Mesendoderm (in vitro differentiated cells): ENCODE measurements around the gene WASHC2C.
"Not testable (repeated sequence)": the region's sequence is repeated elsewhere in the genome, so short reads cannot be mapped to it uniquely, and the experiment has no call there.

ENCODE experiments used
- DNase-seq: peaks from one replicate; pipeline ENCODE4 v3.0.0; 2013
- H2AK5ac ChIP-seq: 2 replicates; pipeline ENCODE4 v1.6.1; 2013; ENCODE audit warnings: low read length, inconsistent platforms
- H2BK120ac ChIP-seq: 2 replicates; pipeline ENCODE4 v1.6.1; 2013; ENCODE audit warnings: low read depth, mild to moderate bottlenecking, low read length, moderate library complexity, mixed read lengths
- H2BK15ac ChIP-seq: replicated peaks from 2 replicates; pipeline ENCODE4 v1.6.1; 2013; ENCODE audit warnings: low read depth, mild to moderate bottlenecking, moderate library complexity
- H2BK5ac ChIP-seq: 2 replicates; pipeline ENCODE4 v1.6.1; 2013; ENCODE audit warnings: low read length, inconsistent platforms
- H3K18ac ChIP-seq: 2 replicates; pipeline ENCODE4 v1.6.1; 2013; ENCODE audit warnings: mild to moderate bottlenecking, low read length, mixed read lengths
- H3K23ac ChIP-seq: one replicate; pipeline ENCODE4 v1.6.1; 2013; ENCODE audit warnings: low read length
- H3K27ac ChIP-seq: 2 replicates; pipeline ENCODE4 v1.5.1; 2013; ENCODE audit warnings: low read depth, mild to moderate bottlenecking, inconsistent platforms, low read length, moderate library complexity
- H3K27me3 ChIP-seq: 2 replicates; pipeline ENCODE4 v1.6.1; 2013; ENCODE audit warnings: low read length, control low read depth, mild to moderate bottlenecking, inconsistent platforms; ENCODE audit not compliant: insufficient read depth, poor library complexity
- H3K36me3 ChIP-seq: 2 replicates; pipeline ENCODE4 v1.6.1; 2013; ENCODE audit warnings: low read length, inconsistent platforms; ENCODE audit not compliant: control insufficient read depth, insufficient read depth
- H3K4ac ChIP-seq: one replicate; pipeline ENCODE4 v1.6.1; 2013; ENCODE audit warnings: low read depth, mild to moderate bottlenecking, low read length, moderate library complexity
- H3K4me1 ChIP-seq: 2 replicates; pipeline ENCODE4 v1.6.1; 2013; ENCODE audit warnings: low read depth, low read length, inconsistent platforms; ENCODE audit not compliant: control insufficient read depth
- H3K4me2 ChIP-seq: 2 replicates; pipeline ENCODE4 v1.6.1; 2013; ENCODE audit warnings: low read length
- H3K4me3 ChIP-seq: 2 replicates; pipeline ENCODE4 v1.5.1; 2013; ENCODE audit warnings: mild to moderate bottlenecking, low read length
- H3K56ac ChIP-seq: one replicate; pipeline ENCODE4 v1.6.1; 2013; ENCODE audit warnings: low read length
- H3K79me1 ChIP-seq: 2 replicates; pipeline ENCODE4 v1.6.1; 2013; ENCODE audit warnings: low read length, inconsistent platforms
- H3K79me2 ChIP-seq: 2 replicates; pipeline ENCODE4 v1.6.1; 2013; ENCODE audit warnings: mild to moderate bottlenecking, low read length; ENCODE audit not compliant: control insufficient read depth, insufficient read depth
- H3K9ac ChIP-seq: 2 replicates; pipeline ENCODE4 v1.6.1; 2013; ENCODE audit warnings: low read length, inconsistent platforms
- H4K5ac ChIP-seq: one replicate; pipeline ENCODE4 v1.6.1; 2013; ENCODE audit warnings: low read length
- H4K8ac ChIP-seq: one replicate; pipeline ENCODE4 v1.6.1; 2013; ENCODE audit warnings: low read depth, mild to moderate bottlenecking, control low read depth, low read length, moderate library complexity
- WGBS: extraction: QIAGEN DNeasy Blood & Tissue Kit; methylation state at CpG from one replicate; pipeline ENCODE4 v1.1.7; 2013; ENCODE audit warnings: low lambda C conversion rate, missing lambda C conversion rate; ENCODE audit not compliant: insufficient coverage; ENCODE audit errors: extremely low coverage; 5-methylcytosine and 5-hydroxymethylcytosine counted together

The WASHC2C gene

DNA sequence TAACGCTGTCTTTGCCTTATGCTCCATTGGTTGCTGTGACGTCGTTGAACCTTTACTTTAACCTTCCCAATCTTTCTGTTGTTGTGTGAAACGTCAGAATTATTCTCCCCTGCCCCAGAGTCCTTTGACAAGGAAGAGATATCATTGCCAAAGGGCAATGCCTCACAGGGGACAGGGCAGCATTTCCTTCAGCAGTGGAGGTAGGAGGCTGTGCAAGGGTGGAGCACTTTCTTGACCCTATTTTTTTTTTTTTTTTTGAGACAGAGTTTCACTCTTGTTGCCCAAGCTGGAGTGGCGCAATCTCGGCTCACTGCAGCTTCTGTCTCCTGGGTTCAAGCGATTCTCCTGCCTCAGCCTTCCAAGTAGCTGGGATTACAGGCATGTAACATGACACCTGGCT lies 14.5 kb downstream of the WASHC2C start:
- H3K18ac ChIP-seq, H3K36me3 ChIP-seq, H2BK5ac ChIP-seq, H4K5ac ChIP-seq, H4K8ac ChIP-seq, H2BK120ac ChIP-seq, H3K4me1 ChIP-seq, DNase-seq, H3K27ac ChIP-seq, H3K27me3 ChIP-seq, H2BK15ac ChIP-seq, H3K79me2 ChIP-seq, H3K23ac ChIP-seq, H3K4ac ChIP-seq, H3K9ac ChIP-seq, H3K4me3 ChIP-seq, H2AK5ac ChIP-seq, H3K56ac ChIP-seq, H3K79me1 ChIP-seq, H3K4me2 ChIP-seq: not testable (repeated sequence)
- no CpG with 5 or more reads among the region's 7 CpGs for WGBS

DNA sequence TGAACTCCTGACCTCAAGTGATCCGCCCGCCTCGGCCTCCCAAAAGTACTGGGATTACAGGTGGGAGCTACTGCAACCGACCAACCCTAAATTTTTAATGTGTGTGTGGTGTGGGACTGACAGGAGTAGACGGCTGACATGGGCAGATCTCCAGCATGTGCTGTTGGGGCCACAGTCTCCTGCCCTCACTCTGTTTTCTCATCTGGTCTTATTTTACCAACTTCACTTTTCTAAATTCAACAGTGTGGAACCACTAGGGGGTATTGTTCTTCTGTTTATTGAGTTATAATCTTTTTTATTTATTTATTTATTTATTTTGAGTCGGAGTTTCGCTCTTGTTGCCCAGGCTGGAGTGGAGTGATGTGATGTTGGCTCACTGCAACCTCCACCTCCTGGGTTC lies 14.9 kb downstream of the WASHC2C start:
- DNase-seq, H3K4me1 ChIP-seq, H3K36me3 ChIP-seq, H3K23ac ChIP-seq, H3K9ac ChIP-seq, H2BK120ac ChIP-seq, H3K79me2 ChIP-seq, H2AK5ac ChIP-seq, H3K18ac ChIP-seq, H4K5ac ChIP-seq, H3K4ac ChIP-seq, H3K4me3 ChIP-seq, H2BK5ac ChIP-seq, H3K79me1 ChIP-seq, H3K27me3 ChIP-seq, H3K4me2 ChIP-seq, H4K8ac ChIP-seq, H3K56ac ChIP-seq, H2BK15ac ChIP-seq, H3K27ac ChIP-seq: not testable (repeated sequence)
- no CpG with 5 or more reads among the region's 7 CpGs for WGBS

GRCh38 chr10:45751141-45751540 lies 24.1 kb downstream of the WASHC2C start:
- H3K18ac ChIP-seq, H3K4me1 ChIP-seq, H3K9ac ChIP-seq, H2BK5ac ChIP-seq, H3K27ac ChIP-seq, H2BK15ac ChIP-seq, H3K4ac ChIP-seq, H3K23ac ChIP-seq, H3K4me3 ChIP-seq, DNase-seq, H4K5ac ChIP-seq, H3K27me3 ChIP-seq, H3K4me2 ChIP-seq, H3K56ac ChIP-seq, H2AK5ac ChIP-seq, H4K8ac ChIP-seq, H2BK120ac ChIP-seq, H3K79me1 ChIP-seq, H3K36me3 ChIP-seq, H3K79me2 ChIP-seq: not testable (repeated sequence)
- WGBS, result no CpG with 5 or more reads among the region's 4 CpGs

DNA sequence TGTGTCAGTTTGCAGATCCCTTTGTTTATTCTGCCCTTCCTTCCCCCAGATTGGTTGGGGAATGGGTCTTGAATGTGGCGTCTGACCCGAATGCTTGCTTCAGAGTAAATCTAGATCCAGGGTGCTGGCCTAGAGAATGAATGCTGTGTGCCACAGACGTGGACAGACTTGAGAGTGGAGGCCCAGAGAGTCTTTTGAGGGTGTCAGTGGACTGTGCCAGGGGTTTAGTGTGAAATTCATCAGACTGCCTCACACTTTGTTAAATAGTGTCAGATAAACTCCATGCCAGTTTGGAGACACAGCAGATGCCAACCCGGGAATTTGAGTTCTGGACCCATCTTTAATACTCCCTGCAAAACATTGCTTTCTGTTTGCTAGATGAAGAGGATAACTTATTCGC lies 25.1 kb downstream of the WASHC2C start:
- WGBS, result no CpG with 5 or more reads among the region's 5 CpGs
- not testable (repeated sequence) for H3K4me1 ChIP-seq, H2BK15ac ChIP-seq, H3K23ac ChIP-seq, H2BK120ac ChIP-seq, H3K27ac ChIP-seq, H3K79me1 ChIP-seq, H3K36me3 ChIP-seq, H3K27me3 ChIP-seq, H3K56ac ChIP-seq, H3K9ac ChIP-seq, H4K8ac ChIP-seq, H3K18ac ChIP-seq, H2AK5ac ChIP-seq, H3K4ac ChIP-seq, DNase-seq, H2BK5ac ChIP-seq, H3K4me3 ChIP-seq, H3K4me2 ChIP-seq, H4K5ac ChIP-seq, H3K79me2 ChIP-seq

GRCh38 chr10:45753979-45754495 lies 27.0 kb downstream of the WASHC2C start:
- not testable (repeated sequence) for H3K79me2 ChIP-seq, H4K8ac ChIP-seq, H3K4me1 ChIP-seq, DNase-seq, H2BK120ac ChIP-seq, H2AK5ac ChIP-seq, H3K4me3 ChIP-seq, H3K79me1 ChIP-seq, H3K36me3 ChIP-seq, H4K5ac ChIP-seq, H3K56ac ChIP-seq, H3K4me2 ChIP-seq, H3K9ac ChIP-seq, H3K23ac ChIP-seq, H3K18ac ChIP-seq, H2BK5ac ChIP-seq, H3K27me3 ChIP-seq, H3K4ac ChIP-seq, H2BK15ac ChIP-seq, H3K27ac ChIP-seq
- WGBS, result no CpG with 5 or more reads among the region's 7 CpGs

GRCh38 chr10:45755083-45755482 lies 28.0 kb downstream of the WASHC2C start:
- not testable (repeated sequence) for H3K9ac ChIP-seq, H3K4me1 ChIP-seq, DNase-seq, H3K79me2 ChIP-seq, H3K4ac ChIP-seq, H3K4me3 ChIP-seq, H2BK120ac ChIP-seq, H3K27me3 ChIP-seq, H3K79me1 ChIP-seq, H3K56ac ChIP-seq, H3K23ac ChIP-seq, H2BK15ac ChIP-seq, H2AK5ac ChIP-seq, H3K4me2 ChIP-seq, H2BK5ac ChIP-seq, H3K36me3 ChIP-seq, H3K27ac ChIP-seq, H3K18ac ChIP-seq, H4K8ac ChIP-seq, H4K5ac ChIP-seq
- WGBS, result no CpG with 5 or more reads among the region's 5 CpGs
